ENCODE measurements around the gene ZRANB1. TPM values are rescaled to one million over a fixed set of nuclear protein-coding genes. Genes with fewer than 3 reads are reported as not detected.

The ZRANB1 gene
- total RNA-seq, 1 experiment from 2014 or later, result 22.6 TPM

DNA sequence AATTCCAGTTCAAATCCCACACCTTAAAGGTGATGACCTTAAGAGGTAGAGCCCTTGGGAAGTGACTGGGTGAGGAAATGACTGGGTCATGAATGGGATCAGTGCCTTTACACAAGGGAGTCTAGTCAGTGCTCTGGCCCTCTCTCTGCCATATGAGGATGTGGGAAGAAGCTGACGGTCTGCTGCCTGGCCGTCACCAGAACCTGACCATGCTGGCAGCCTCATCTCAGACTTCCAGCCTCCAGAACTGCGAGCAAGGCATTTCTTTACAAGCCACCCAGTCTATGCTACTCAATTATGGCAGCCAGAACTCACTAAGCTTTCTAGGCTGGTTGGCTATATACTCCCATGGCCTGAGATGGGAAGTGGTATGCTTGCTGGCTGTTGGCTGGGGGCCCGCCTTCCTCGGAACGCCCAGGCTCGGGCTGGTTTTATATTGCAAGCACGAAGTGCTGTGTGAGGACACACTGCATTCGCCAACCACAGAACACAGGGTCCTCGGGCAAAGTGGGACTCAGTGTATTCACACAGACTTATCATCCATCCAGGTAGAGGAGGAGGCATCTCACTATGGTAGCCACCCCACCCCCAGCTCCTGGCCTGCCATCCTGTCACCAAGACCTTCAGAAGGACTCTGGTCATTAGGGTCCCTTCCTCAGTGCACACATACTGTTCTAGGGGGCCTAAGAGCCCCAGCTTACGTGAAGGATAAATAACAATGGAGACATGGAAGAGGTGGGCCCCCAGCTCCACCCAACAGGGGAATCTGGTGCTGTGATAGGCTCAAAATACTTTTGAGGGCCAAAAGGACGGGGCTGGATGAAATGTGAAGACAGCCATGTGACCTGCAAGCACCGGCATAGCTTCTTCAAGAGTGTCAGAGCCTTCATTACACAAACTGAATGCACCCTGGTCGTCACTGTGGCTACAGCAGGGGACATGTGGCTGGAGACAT lies 49.0 kb downstream of the ZRANB1 start:
- Histone ChIP-seq H3K27ac (ENCODE audit: low read depth, low read length, poor library complexity, severe bottlenecking) (no peak overlapping the region), H3K4me3 (ENCODE audit: low read depth, low read length, poor library complexity, severe bottlenecking) (no peak overlapping the region), H3K9me3 (ENCODE audit: low read depth, low read length, poor library complexity, severe bottlenecking) (no peaks in the 10 kb centered on the region), H3K4me1 (ENCODE audit: insufficient read depth, low read length, poor library complexity, severe bottlenecking) (no peaks in the 10 kb centered on the region), H3K36me3 (ENCODE audit: insufficient read depth, low read length, poor library complexity, severe bottlenecking) (peaks cover 70% of the 10 kb centered on the region), H3K27me3 (replicated peaks; ENCODE audit: insufficient read depth, low read depth, low read length, poor library complexity) (no peaks in the 10 kb centered on the region)
- intact Hi-C loops (cut with micrococcal nuclease; ENCODE audit: unreplicated experiment), result loop anchor here (5.0 kb wide), 2 partner anchors 71 to 351 kb away; no protein-coding TSS in a partner anchor
- POLR2A ChIA-PET (ENCODE audit: low non-redundant PET), result no interaction called here
- no peak for TF ChIP-seq EZH2 (IDR thresholded peaks at IDR 0.05; ENCODE audit: borderline replicate concordance, low read depth, low read length, poor library complexity, severe bottlenecking)
- TF ChIP-seq, protein P1, sequence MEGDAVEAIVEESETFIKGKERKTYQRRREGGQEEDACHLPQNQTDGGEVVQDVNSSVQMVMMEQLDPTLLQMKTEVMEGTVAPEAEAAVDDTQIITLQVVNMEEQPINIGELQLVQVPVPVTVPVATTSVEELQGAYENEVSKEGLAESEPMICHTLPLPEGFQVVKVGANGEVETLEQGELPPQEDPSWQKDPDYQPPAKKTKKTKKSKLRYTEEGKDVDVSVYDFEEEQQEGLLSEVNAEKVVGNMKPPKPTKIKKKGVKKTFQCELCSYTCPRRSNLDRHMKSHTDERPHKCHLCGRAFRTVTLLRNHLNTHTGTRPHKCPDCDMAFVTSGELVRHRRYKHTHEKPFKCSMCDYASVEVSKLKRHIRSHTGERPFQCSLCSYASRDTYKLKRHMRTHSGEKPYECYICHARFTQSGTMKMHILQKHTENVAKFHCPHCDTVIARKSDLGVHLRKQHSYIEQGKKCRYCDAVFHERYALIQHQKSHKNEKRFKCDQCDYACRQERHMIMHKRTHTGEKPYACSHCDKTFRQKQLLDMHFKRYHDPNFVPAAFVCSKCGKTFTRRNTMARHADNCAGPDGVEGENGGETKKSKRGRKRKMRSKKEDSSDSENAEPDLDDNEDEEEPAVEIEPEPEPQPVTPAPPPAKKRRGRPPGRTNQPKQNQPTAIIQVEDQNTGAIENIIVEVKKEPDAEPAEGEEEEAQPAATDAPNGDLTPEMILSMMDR (conservative IDR thresholded peaks at IDR 0.05; ENCODE audit: low read depth, low read length), result no peak
- no peak for DNase-seq (ENCODE audit: low spot score)
- CTCF ChIA-PET, result no interaction called here
- BruUV-seq (replicated peaks), result no TSS peak

DNA sequence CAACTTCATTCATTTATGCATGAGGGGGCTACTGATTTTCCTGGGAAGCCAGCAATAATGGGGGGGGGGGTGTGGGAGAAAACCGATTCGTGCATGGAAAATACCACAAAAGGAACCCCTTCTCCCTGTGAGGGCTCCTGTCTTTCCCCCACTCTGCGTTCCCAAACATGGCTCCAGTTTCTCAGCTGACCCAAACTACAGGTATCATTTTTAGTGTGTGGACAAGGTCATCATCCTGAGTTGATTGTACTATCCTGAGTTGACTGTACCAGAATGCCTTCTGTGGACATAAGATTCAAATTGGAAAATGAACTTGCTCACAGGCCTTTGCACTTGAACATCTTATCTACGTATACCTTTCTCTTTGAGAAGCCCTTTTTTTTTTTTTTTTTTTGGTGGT lies 49.9 kb downstream of the ZRANB1 start:
- Histone ChIP-seq H3K27me3 (replicated peaks; ENCODE audit: insufficient read depth, low read depth, low read length, poor library complexity) (no peaks in the 10 kb centered on the region), H3K4me1 (ENCODE audit: insufficient read depth, low read length, poor library complexity, severe bottlenecking) (no peaks in the 10 kb centered on the region), H3K4me3 (ENCODE audit: low read depth, low read length, poor library complexity, severe bottlenecking) (no peak overlapping the region), H3K27ac (ENCODE audit: low read depth, low read length, poor library complexity, severe bottlenecking) (no peak overlapping the region), H3K36me3 (ENCODE audit: insufficient read depth, low read length, poor library complexity, severe bottlenecking) (peaks cover 73% of the 10 kb centered on the region), H3K9me3 (ENCODE audit: low read depth, low read length, poor library complexity, severe bottlenecking) (no peaks in the 10 kb centered on the region)
- no TSS peak for BruUV-seq (replicated peaks)
- TF ChIP-seq EZH2 (IDR thresholded peaks at IDR 0.05; ENCODE audit: borderline replicate concordance, low read depth, low read length, poor library complexity, severe bottlenecking), result no peak
- TF ChIP-seq, protein P1 (conservative IDR thresholded peaks at IDR 0.05; ENCODE audit: low read depth, low read length), result no peak
- intact Hi-C loops (cut with micrococcal nuclease; ENCODE audit: unreplicated experiment), result loop anchor here (5.0 kb wide), 2 partner anchors 70 to 350 kb away; no protein-coding TSS in a partner anchor
- POLR2A ChIA-PET (ENCODE audit: low non-redundant PET), result no interaction called here
- CTCF ChIA-PET, result interaction anchor here (0.7 to 1.4 kb wide), 4 partner anchors 56 to 70 kb away, joined by 3 to 17 read pairs (median 7); no protein-coding TSS in a partner anchor
- no peak for DNase-seq (ENCODE audit: low spot score)

DNA sequence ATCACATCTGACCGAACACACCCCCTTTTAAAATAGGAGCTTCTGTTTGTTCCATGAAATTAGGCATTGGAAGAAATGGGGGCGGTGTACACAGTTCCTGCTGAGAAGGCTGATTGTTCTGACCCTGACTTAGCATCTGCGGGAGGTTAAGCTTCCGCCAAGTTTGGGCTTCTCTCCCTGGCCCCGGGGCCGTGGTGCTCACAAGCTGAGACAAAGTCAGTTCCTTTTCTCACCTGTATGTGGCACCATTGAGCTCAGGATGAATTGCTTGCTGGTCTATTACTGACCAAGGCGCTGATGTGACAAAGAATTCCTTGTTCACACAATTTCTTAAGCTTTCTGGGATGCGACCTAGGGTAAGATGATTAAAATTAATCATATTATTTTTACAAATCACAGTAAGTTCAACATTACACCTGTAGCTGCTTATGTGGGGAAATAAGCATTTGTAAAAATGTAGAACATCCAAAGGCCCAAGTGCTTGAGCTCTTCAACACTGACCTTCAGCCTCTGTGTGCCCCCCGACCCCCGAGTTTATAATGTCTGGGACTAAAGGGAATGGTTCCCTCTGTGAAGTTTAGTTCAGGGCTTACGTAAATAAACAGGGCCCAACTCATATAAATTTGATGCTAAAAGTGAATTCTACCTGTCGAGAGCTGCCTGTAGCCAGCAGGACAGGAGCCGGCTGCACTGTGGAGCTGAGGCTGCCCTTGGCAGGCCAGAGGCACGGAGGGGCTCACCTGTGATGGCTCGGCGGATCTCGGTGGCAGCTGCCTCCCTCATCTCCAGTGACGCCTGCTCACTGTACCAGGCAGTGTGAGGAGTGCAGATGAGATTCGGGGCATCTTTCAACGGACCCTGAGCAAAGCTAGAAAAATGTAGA lies 50.8 kb downstream of the ZRANB1 start:
- POLR2A ChIA-PET (ENCODE audit: low non-redundant PET), result no interaction called here
- Histone ChIP-seq H3K4me1 (ENCODE audit: insufficient read depth, low read length, poor library complexity, severe bottlenecking) (no peaks in the 10 kb centered on the region), H3K4me3 (ENCODE audit: low read depth, low read length, poor library complexity, severe bottlenecking) (no peak overlapping the region), H3K27me3 (replicated peaks; ENCODE audit: insufficient read depth, low read depth, low read length, poor library complexity) (no peaks in the 10 kb centered on the region), H3K27ac (ENCODE audit: low read depth, low read length, poor library complexity, severe bottlenecking) (no peak overlapping the region), H3K9me3 (ENCODE audit: low read depth, low read length, poor library complexity, severe bottlenecking) (no peaks in the 10 kb centered on the region), H3K36me3 (ENCODE audit: insufficient read depth, low read length, poor library complexity, severe bottlenecking) (peaks cover 74% of the 10 kb centered on the region)
- no TSS peak for BruUV-seq (replicated peaks)
- TF ChIP-seq EZH2 (IDR thresholded peaks at IDR 0.05; ENCODE audit: borderline replicate concordance, low read depth, low read length, poor library complexity, severe bottlenecking), result no peak
- TF ChIP-seq, protein P1 (conservative IDR thresholded peaks at IDR 0.05; ENCODE audit: low read depth, low read length), result peak; percentile 66
- CTCF ChIA-PET, result interaction anchor here (0.5 to 1.4 kb wide), 8 partner anchors 28 to 486 kb away, joined by 3 to 17 read pairs (median 4); no protein-coding TSS in a partner anchor
- peak; percentile 77 for DNase-seq (ENCODE audit: low spot score)
- intact Hi-C loops (cut with micrococcal nuclease; ENCODE audit: unreplicated experiment), result loop anchor here (5.0 kb wide), 2 partner anchors 70 to 350 kb away; no protein-coding TSS in a partner anchor

Measured in A673 (cell line).